ENCODE measurements around the gene PCMT1. TPM values are rescaled to one million over a fixed set of nuclear protein-coding genes. Genes with fewer than 3 reads are reported as not detected.

PCMT1 gene
- total RNA-seq, 1 donor from 2014 or later: 147 TPM

GRCh38 chr6:149761438-149761837, 11.9 kb downstream of the PCMT1 start:
- Mint-ChIP-seq H3K4me3 (ENCODE audit: unreplicated experiment) (no peak overlapping the region), H3K9me3 (ENCODE audit: unreplicated experiment) (peaks cover 2% of the 10 kb centered on the region), H3K27me3 (ENCODE audit: unreplicated experiment) (no peaks in the 10 kb centered on the region), H3K36me3 (ENCODE audit: unreplicated experiment) (peaks cover 8% of the 10 kb centered on the region), H3K4me1 (ENCODE audit: low read depth, unreplicated experiment) (no peaks in the 10 kb centered on the region), H3K27ac (ENCODE audit: unreplicated experiment) (no peak overlapping the region)
- no peak for DNase-seq
- no peak for TF ChIP-seq CTCF (IDR thresholded peaks at IDR 0.05; ENCODE audit: partially characterized antibody, unreplicated experiment)

- Mint-ChIP-seq H3K36me3 (ENCODE audit: unreplicated experiment) (peaks cover 12% of the 10 kb centered on the region), H3K27ac (ENCODE audit: unreplicated experiment) (no peak overlapping the region), H3K27me3 (ENCODE audit: unreplicated experiment) (peaks cover under 1% of the 10 kb centered on the region), H3K9me3 (ENCODE audit: unreplicated experiment) (peaks cover 4% of the 10 kb centered on the region), H3K4me1 (ENCODE audit: low read depth, unreplicated experiment) (peaks cover under 1% of the 10 kb centered on the region), H3K4me3 (ENCODE audit: unreplicated experiment) (no peak overlapping the region)
- no peak for TF ChIP-seq CTCF (IDR thresholded peaks at IDR 0.05; ENCODE audit: partially characterized antibody, unreplicated experiment)
- no peak for DNase-seq
Observed at GRCh38 chr6:149763866-149764265, 14.3 kb downstream of the PCMT1 start.

- Mint-ChIP-seq H3K27ac (ENCODE audit: unreplicated experiment) (no peak overlapping the region), H3K9me3 (ENCODE audit: unreplicated experiment) (peaks cover 4% of the 10 kb centered on the region), H3K36me3 (ENCODE audit: unreplicated experiment) (peaks cover 12% of the 10 kb centered on the region), H3K27me3 (ENCODE audit: unreplicated experiment) (peaks cover 3% of the 10 kb centered on the region), H3K4me1 (ENCODE audit: low read depth, unreplicated experiment) (peaks cover 2% of the 10 kb centered on the region), H3K4me3 (ENCODE audit: unreplicated experiment) (no peak overlapping the region)
- DNase-seq: no peak
- TF ChIP-seq CTCF (IDR thresholded peaks at IDR 0.05; ENCODE audit: partially characterized antibody, unreplicated experiment): no peak
Observed at GRCh38 chr6:149766156-149766769, 16.7 kb downstream of the PCMT1 start.

GRCh38 chr6:149769676-149770075, 20.1 kb downstream of the PCMT1 start:
- H3K4me3 Mint-ChIP-seq (ENCODE audit: unreplicated experiment): no peak overlapping the region
- no peak for TF ChIP-seq CTCF (IDR thresholded peaks at IDR 0.05; ENCODE audit: partially characterized antibody, unreplicated experiment)
- peaks cover 12% of the 10 kb centered on the region for H3K36me3 Mint-ChIP-seq (ENCODE audit: unreplicated experiment)
- H3K27me3 Mint-ChIP-seq (ENCODE audit: unreplicated experiment): peaks cover 3% of the 10 kb centered on the region
- H3K4me1 Mint-ChIP-seq (ENCODE audit: low read depth, unreplicated experiment): peaks cover 2% of the 10 kb centered on the region
- peaks cover 4% of the 10 kb centered on the region for H3K9me3 Mint-ChIP-seq (ENCODE audit: unreplicated experiment)
- no peak for DNase-seq
- no peak overlapping the region for H3K27ac Mint-ChIP-seq (ENCODE audit: unreplicated experiment)

GRCh38 chr6:149771185-149771584, 21.6 kb downstream of the PCMT1 start:
- H3K9me3 Mint-ChIP-seq (ENCODE audit: unreplicated experiment): peaks cover 4% of the 10 kb centered on the region

More at GRCh38 chr6:149771185-149771584, 21.6 kb downstream of the PCMT1 start:
- Mint-ChIP-seq H3K27me3 (ENCODE audit: unreplicated experiment) (peaks cover 3% of the 10 kb centered on the region), H3K36me3 (ENCODE audit: unreplicated experiment) (peaks cover 7% of the 10 kb centered on the region), H3K4me1 (ENCODE audit: low read depth, unreplicated experiment) (peaks cover 2% of the 10 kb centered on the region), H3K27ac (ENCODE audit: unreplicated experiment) (no peak overlapping the region), H3K4me3 (ENCODE audit: unreplicated experiment) (no peak overlapping the region)
- no peak for TF ChIP-seq CTCF (IDR thresholded peaks at IDR 0.05; ENCODE audit: partially characterized antibody, unreplicated experiment)
- no peak for DNase-seq
